Measurements from ENCODE around the gene CACNA1C. TPM values are rescaled to one million over a fixed set of nuclear protein-coding genes. Genes with fewer than 3 reads are reported as not detected.

CACNA1C gene
- total and polyA plus RNA-seq, 4 donors = 14.8 to 22.2 (median 18.3) TPM

GRCh38 chr12:2261708-2262107, 208.9 kb downstream of the CACNA1C start:
- Histone ChIP-seq H3K9me3 (ENCODE audit: control insufficient read depth, insufficient read depth, low read length) (no peaks in the 10 kb centered on the region), H3K36me3 (ENCODE audit: control insufficient read depth, insufficient read depth, low read length) (no peaks in the 10 kb centered on the region), H3K4me1 (ENCODE audit: control insufficient read depth, insufficient read depth, low read length) (peaks cover 33% of the 10 kb centered on the region), H3K27me3 (ENCODE audit: control insufficient read depth, insufficient read depth, low read length) (no peaks in the 10 kb centered on the region), H3K27ac (ENCODE audit: low read depth, low read length) (no peak overlapping the region), H3K4me3 (ENCODE audit: low read depth, low read length) (no peak overlapping the region)
- no peak for DNase-seq (ENCODE audit: low read depth in 4 of 6, low spot score in 6 of 6)
- WGBS (ENCODE audit: insufficient coverage) = 80% methylated on average over 1 of the region's 1 CpG

GRCh38 chr12:2262449-2262848, 209.7 kb downstream of the CACNA1C start:
- no peaks in the 10 kb centered on the region for H3K9me3 ChIP-seq (ENCODE audit: control insufficient read depth, insufficient read depth, low read length)
- H3K4me3 ChIP-seq (ENCODE audit: low read depth, low read length) = no peak overlapping the region
- H3K4me1 ChIP-seq (ENCODE audit: control insufficient read depth, insufficient read depth, low read length) = peaks cover 40% of the 10 kb centered on the region
- no peak for DNase-seq (ENCODE audit: low read depth in 4 of 6, low spot score in 6 of 6)
- WGBS (ENCODE audit: insufficient coverage) = 94% methylated on average over 2 of the region's 2 CpGs
- H3K36me3 ChIP-seq (ENCODE audit: control insufficient read depth, insufficient read depth, low read length) = no peaks in the 10 kb centered on the region
- no peaks in the 10 kb centered on the region for H3K27me3 ChIP-seq (ENCODE audit: control insufficient read depth, insufficient read depth, low read length)
- H3K27ac ChIP-seq (ENCODE audit: low read depth, low read length) = no peak overlapping the region

- H3K4me3 ChIP-seq (ENCODE audit: low read depth, low read length) = no peak overlapping the region
- H3K4me1 ChIP-seq (ENCODE audit: control insufficient read depth, insufficient read depth, low read length) = peaks cover 55% of the 10 kb centered on the region
- 96% methylated on average over 3 of the region's 4 CpGs for WGBS (ENCODE audit: insufficient coverage)
- no peaks in the 10 kb centered on the region for H3K36me3 ChIP-seq (ENCODE audit: control insufficient read depth, insufficient read depth, low read length)
- H3K9me3 ChIP-seq (ENCODE audit: control insufficient read depth, insufficient read depth, low read length) = no peaks in the 10 kb centered on the region
- DNase-seq (ENCODE audit: low read depth in 4 of 6, low spot score in 6 of 6) = no peak
- H3K27me3 ChIP-seq (ENCODE audit: control insufficient read depth, insufficient read depth, low read length) = no peaks in the 10 kb centered on the region
- H3K27ac ChIP-seq (ENCODE audit: low read depth, low read length) = no peak overlapping the region
Observed at GRCh38 chr12:2263901-2264300, 211.1 kb downstream of the CACNA1C start.

GRCh38 chr12:2264651-2265232, 212.0 kb downstream of the CACNA1C start:
- Histone ChIP-seq H3K9me3 (ENCODE audit: control insufficient read depth, insufficient read depth, low read length) (no peaks in the 10 kb centered on the region), H3K27me3 (ENCODE audit: control insufficient read depth, insufficient read depth, low read length) (no peaks in the 10 kb centered on the region), H3K4me3 (ENCODE audit: low read depth, low read length) (no peak overlapping the region), H3K4me1 (ENCODE audit: control insufficient read depth, insufficient read depth, low read length) (peaks cover 54% of the 10 kb centered on the region), H3K36me3 (ENCODE audit: control insufficient read depth, insufficient read depth, low read length) (no peaks in the 10 kb centered on the region), H3K27ac (ENCODE audit: low read depth, low read length) (no peak overlapping the region)
- DNase-seq (ENCODE audit: low read depth in 4 of 6, low spot score in 6 of 6) = peak in 1 of 6 donors; percentile 26
- WGBS (ENCODE audit: insufficient coverage) = 81% methylated on average over 6 of the region's 6 CpGs

DNA sequence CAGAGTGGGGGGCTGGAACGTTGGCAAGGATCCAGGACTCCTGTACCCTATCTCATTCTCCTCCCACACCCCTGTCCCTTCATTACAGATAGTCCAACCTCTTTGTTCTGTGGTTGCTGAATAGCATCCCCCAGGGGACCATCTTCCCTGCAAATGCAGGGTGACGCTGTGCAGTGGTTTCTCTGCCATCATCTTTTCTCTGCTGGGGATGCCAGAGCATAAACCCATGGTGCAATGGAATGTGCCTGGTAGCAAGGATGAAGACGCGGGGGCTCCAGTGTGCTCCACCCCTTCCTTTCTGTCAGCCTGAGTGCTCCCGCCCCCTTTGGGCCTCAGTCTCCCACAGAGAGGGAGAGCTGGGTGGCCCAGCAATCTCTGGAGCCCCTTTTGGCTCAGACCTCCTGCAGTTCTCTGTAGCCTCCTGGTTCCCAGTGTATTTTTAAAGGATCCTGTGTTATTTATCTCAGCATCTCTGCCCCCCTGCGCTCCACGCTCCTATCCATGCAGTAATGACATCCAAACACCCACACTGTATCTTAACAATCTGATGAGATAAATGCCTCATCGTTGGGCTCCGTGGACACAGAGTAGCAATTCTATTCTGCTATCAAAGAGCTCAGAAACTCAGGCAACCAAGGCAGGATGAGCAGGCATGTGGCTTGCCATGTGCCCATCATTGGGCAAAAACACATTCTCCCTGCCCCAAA, 212.8 kb downstream of the CACNA1C start:
- DNase-seq (ENCODE audit: low read depth in 4 of 6, low spot score in 6 of 6) = peak in 1 of 6 donors; percentile 44
- H3K9me3 ChIP-seq (ENCODE audit: control insufficient read depth, insufficient read depth, low read length) = no peaks in the 10 kb centered on the region
- no peaks in the 10 kb centered on the region for H3K27me3 ChIP-seq (ENCODE audit: control insufficient read depth, insufficient read depth, low read length)
- peaks cover 51% of the 10 kb centered on the region for H3K4me1 ChIP-seq (ENCODE audit: control insufficient read depth, insufficient read depth, low read length)
- H3K27ac ChIP-seq (ENCODE audit: low read depth, low read length) = no peak overlapping the region
- WGBS (ENCODE audit: insufficient coverage) = 51% methylated on average over 8 of the region's 9 CpGs
- H3K4me3 ChIP-seq (ENCODE audit: low read depth, low read length) = no peak overlapping the region
- H3K36me3 ChIP-seq (ENCODE audit: control insufficient read depth, insufficient read depth, low read length) = no peaks in the 10 kb centered on the region

DNA sequence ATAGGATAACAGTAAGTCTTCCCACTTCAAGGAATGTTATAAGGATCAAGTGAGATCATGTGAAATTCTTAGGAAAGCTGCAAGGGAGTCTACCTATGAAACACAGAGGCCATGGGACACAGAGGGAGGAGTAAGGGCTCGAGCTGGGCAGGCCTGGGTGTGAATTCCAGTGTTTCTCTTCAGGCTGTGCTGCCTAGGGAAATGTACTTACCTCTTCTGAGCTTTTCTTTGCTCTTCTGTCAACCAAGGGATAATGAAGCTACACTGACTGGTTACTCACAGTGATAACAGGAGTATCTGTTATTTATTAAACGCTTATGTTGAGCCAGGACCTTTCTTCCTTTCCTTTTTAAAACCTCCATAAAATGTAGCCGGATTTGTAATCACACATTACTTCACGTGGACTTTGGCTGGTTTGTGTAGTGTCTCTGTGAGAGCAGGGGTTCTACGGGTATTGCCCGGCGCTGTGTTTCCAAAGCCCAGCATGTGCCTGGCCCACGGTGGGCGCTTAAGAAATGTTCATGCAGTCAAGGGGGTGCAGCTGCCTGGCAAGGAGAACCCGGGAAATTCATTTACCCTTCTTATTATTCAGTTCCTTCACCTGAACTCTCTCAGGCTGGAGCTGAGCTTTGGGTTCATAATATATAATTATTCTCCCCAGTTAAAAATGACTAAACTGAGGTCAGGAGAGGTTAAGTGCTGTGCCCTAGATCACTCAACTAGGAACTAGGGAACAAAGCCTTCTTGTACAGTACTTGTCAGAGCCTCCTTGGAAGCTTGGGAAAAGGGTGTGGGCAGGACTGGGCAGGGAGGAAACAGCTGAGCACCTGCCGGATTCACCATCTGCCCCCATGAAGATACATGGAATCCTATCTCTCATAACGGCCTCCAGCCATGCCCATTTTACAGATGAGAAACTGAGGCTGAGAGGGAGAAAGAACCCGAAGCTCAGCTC, 214.2 kb downstream of the CACNA1C start:
- 69% methylated on average over 2 of the region's 13 CpGs for WGBS (ENCODE audit: insufficient coverage)
- Histone ChIP-seq H3K27me3 (ENCODE audit: control insufficient read depth, insufficient read depth, low read length) (no peaks in the 10 kb centered on the region), H3K36me3 (ENCODE audit: control insufficient read depth, insufficient read depth, low read length) (no peaks in the 10 kb centered on the region), H3K4me3 (ENCODE audit: low read depth, low read length) (no peak overlapping the region), H3K27ac (ENCODE audit: low read depth, low read length) (no peak overlapping the region), H3K9me3 (ENCODE audit: control insufficient read depth, insufficient read depth, low read length) (no peaks in the 10 kb centered on the region), H3K4me1 (ENCODE audit: control insufficient read depth, insufficient read depth, low read length) (peaks cover 49% of the 10 kb centered on the region)
- DNase-seq (ENCODE audit: low read depth in 4 of 6, low spot score in 6 of 6) = no peak

- Histone ChIP-seq H3K4me3 (ENCODE audit: low read depth, low read length) (no peak overlapping the region), H3K4me1 (ENCODE audit: control insufficient read depth, insufficient read depth, low read length) (peaks cover 47% of the 10 kb centered on the region), H3K27ac (ENCODE audit: low read depth, low read length) (no peak overlapping the region), H3K36me3 (ENCODE audit: control insufficient read depth, insufficient read depth, low read length) (no peaks in the 10 kb centered on the region), H3K27me3 (ENCODE audit: control insufficient read depth, insufficient read depth, low read length) (no peaks in the 10 kb centered on the region), H3K9me3 (ENCODE audit: control insufficient read depth, insufficient read depth, low read length) (no peaks in the 10 kb centered on the region)
- WGBS (ENCODE audit: insufficient coverage) = 35% methylated on average over 9 of the region's 13 CpGs
- peak in 2 of 6 donors; percentile 42 to 55 for DNase-seq (ENCODE audit: low read depth in 4 of 6, low spot score in 6 of 6)
Observed at GRCh38 chr12:2267703-2268470, 215.1 kb downstream of the CACNA1C start.

DNA sequence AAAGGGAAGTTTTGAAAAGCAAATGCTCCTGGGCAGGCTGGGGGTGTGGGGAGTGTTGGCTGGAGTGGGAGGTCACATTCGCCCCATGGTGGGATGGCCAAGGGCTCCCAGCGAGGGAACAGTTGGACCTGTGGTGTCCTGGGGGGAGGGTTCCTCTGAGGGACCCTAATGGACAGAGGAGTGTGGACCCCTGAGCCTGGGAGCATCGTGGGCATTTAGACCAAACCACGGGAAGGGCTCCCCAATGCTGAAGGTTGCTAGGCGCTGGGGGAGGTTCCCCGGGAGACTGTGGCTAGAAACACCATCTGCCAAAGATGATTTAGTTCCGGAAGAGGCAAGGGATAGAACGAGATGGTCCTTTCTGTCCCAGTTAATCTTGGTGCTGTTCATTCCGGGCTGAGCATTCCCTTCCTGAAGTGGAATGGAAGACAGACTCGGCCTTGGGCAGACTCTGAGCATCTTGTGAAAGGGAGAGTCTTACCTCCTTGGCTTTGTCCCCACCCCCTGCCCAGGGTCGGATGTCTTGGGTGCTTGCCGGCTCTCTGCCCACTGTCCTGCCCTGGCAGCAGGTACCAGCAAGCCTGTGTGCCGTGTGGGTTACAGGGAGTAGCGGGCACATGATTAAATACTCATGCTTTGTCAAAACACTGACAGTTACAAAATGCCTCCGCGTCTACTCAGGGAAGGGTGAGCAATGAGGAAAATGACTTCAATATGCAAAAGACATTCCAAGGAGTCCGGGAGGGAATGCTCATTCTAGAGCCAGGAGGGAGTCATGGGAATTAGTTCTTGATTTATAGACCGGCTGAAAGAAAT, 215.9 kb downstream of the CACNA1C start:
- peaks cover 47% of the 10 kb centered on the region for H3K4me1 ChIP-seq (ENCODE audit: control insufficient read depth, insufficient read depth, low read length)
- H3K27ac ChIP-seq (ENCODE audit: low read depth, low read length) = no peak overlapping the region
- no peaks in the 10 kb centered on the region for H3K9me3 ChIP-seq (ENCODE audit: control insufficient read depth, insufficient read depth, low read length)
- WGBS (ENCODE audit: insufficient coverage) = 41% methylated on average over 12 of the region's 18 CpGs
- H3K4me3 ChIP-seq (ENCODE audit: low read depth, low read length) = no peak overlapping the region
- no peaks in the 10 kb centered on the region for H3K27me3 ChIP-seq (ENCODE audit: control insufficient read depth, insufficient read depth, low read length)
- peak in 1 of 6 donors; percentile 48 for DNase-seq (ENCODE audit: low read depth in 4 of 6, low spot score in 6 of 6)
- H3K36me3 ChIP-seq (ENCODE audit: control insufficient read depth, insufficient read depth, low read length) = no peaks in the 10 kb centered on the region
